GM23248 (cell line): ENCODE results near the gene OSER1.

Source experiments
- EZH2 ChIP-seq: fragments of 200-600 bp; sonication (generic); IDR thresholded peaks from 2 replicates; pipeline ENCODE4 v1.6.1; 2018; ENCODE audit warnings: antibody characterized with exemption, mild to moderate bottlenecking; ENCODE audit not compliant: insufficient read depth, poor library complexity, severe bottlenecking
- EZH2phosphoT487 ChIP-seq: fragments of 200-600 bp; sonication (generic); IDR thresholded peaks from 2 replicates; pipeline ENCODE4 v1.6.1; 2018; ENCODE audit warnings: antibody characterized with exemption, moderate library complexity, mild to moderate bottlenecking, low read depth; ENCODE audit not compliant: insufficient read depth

DNA sequence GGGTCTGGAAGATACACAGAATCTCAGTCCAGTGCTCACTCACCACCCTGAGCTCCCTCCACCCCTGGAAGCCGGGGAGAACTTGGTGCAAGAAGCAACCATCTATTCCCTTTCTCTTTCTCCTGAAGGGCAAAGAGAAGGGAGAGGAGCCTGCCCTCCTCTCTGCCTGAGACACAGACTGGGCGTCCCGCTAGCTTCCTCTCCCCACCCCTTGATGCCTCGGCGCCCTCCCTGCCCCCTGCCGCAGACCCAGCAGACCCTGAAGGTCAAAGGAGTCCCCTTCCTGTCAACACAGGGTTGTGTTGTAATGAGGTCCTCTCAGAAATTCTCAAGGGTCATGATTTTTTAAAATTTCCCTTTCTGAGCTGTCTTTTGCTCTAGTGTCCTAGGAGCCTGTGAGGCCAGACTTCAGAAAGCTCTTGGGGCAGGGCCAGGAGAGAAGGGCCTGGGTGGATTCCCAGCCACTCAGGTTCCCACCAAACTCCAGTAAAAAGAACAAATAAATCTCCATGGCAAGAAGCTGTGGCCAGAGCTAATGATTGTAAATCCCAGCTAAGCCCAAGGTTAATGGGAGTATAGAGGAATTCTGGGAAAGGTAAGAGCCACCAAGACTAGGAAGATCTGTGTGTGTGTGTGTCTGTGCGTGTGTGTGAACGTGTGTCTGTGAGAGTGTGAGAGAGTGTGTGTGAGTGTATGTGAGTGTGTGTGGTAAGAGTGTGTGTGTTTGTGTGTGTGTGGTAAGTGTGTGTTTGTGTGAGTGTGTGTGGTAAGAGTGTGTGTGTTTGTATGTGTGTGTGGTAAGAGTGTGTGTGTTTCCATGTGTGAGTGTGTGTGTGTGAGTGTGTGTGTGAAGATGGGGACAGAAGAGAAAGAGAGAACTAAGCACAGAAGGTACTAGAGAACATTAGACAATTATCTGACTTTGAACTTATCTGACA, 22.5 kb downstream of the OSER1 start:
- TF ChIP-seq EZH2 (no peak), EZH2phosphoT487 (no peak)
